ENCODE measurements around the gene SPATA13.
"Not testable (repeated sequence)": the region's sequence is repeated elsewhere in the genome, so short reads cannot be mapped to it uniquely, and the experiment has no call there.

SPATA13 gene

DNA sequence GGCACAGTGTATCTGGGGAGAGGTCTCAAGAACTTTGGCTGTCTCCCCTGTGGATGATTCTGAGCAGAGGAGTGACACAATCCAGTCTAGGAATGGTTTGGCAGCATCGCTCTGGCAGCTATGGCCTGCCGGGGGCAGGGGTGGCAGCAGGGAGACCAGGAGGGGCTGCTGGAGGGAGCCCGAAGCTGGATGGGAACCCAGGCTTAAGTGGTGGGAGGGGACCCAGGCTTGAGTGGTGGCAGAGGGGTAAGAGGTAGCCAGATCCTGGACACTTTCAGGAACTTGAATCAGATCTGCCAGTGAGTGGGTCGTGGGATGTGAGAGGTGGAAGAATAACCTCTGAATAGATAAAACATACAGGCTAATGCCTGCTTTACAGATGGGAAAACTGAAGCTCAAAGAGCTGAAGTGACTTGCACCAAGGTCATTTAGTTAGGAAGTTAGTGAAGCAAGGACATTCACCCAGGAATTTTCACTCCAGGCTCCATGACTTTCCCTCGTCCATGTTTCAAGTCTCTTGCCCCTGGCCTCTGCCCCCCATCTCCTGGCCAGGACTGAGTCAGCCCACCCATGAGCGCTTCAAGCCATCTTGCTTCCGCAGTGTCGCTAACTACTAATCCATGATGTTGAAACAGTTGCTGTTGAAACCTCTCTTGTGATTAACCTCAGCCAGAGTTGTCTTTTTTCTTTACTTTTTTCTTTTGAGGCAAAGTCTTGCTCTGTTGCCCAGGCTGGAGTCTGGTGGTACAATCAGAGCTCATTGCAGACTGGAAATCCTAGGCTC lies 119.0 kb downstream of the SPATA13 start:
- DNase-seq (ENCODE audit: low read depth): no peak

DNA sequence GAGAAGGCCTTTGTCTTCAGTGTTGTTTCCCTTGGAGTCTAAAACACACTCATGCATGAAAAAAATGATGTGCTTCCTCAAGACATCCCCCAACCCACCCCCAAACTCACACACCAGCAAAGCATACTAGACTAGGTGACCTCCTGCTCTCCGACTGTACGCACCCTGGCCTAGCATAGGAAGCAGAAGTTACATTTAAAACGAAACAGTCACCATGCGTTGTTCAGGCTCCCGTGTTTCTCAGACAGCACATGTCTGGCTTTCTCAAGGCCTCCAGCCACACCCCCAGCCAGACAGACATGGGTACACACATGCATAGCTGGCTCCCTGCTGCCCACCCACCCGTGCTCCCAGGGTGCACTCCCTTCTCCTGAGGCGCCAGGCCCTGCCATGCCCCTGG lies 120.2 kb downstream of the SPATA13 start:
- DNase-seq (ENCODE audit: low read depth): no peak

- DNase-seq (ENCODE audit: low read depth): no peak
Observed at GRCh38 chr13:24281188-24282008, 120.9 kb downstream of the SPATA13 start.

DNA sequence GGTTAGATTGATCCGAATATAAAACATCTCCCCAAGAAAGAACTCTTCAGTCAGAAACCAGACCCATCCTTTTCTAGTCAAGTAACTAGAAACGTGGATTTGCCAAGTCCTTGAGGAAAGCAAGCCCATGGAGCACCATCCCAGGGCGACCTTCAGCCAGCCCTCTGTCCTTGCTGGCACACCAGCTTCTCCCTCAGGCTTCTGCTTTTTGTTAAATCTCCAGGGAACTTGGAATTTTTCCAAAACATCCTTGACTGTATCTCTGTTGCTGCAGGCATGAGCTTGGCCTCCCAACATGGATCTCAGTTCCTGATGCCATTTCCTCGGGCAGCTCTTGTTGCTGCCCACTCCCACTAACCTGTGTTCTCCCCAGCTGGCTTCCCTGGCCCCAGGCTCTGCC lies 121.7 kb downstream of the SPATA13 start:
- no peak for DNase-seq (ENCODE audit: low read depth)

- no peak for DNase-seq (ENCODE audit: low read depth)
Observed at GRCh38 chr13:24284889-24285565, 124.5 kb downstream of the SPATA13 start.

GRCh38 chr13:24286624-24287023 lies 126.1 kb downstream of the SPATA13 start:
- DNase-seq (ENCODE audit: low read depth): no peak

DNA sequence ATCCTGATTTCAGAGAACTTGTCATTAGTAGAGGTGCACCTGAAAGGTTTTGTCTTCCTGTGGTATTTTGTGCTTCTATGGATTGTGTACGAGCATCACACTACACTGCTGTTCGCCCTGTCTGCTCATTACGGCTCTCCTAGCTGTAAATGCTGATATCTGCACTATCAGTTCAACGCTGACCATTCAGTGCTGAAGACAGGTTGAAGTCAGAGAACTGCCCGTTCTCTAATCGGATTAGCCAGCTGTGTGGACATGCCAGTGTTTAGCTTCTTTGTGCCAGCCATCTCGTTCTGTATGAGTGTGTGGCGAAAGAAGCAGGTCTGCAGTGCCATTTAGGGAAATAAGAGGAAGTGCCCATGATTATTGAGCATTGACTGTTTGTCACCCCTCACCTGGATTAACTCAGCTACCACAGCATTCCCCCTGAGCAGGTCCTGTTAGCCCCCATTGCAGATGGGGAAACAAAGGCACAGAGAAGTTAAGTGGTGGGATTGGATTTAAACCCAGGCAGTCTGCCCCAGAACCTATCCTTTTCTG lies 127.3 kb downstream of the SPATA13 start:
- DNase-seq (ENCODE audit: low read depth): no peak

GRCh38 chr13:24288870-24289269 lies 128.3 kb downstream of the SPATA13 start:
- no peak for DNase-seq (ENCODE audit: low read depth)

- DNase-seq (ENCODE audit: low read depth): no peak
Observed at GRCh38 chr13:24290280-24290932, 129.9 kb downstream of the SPATA13 start.

DNA sequence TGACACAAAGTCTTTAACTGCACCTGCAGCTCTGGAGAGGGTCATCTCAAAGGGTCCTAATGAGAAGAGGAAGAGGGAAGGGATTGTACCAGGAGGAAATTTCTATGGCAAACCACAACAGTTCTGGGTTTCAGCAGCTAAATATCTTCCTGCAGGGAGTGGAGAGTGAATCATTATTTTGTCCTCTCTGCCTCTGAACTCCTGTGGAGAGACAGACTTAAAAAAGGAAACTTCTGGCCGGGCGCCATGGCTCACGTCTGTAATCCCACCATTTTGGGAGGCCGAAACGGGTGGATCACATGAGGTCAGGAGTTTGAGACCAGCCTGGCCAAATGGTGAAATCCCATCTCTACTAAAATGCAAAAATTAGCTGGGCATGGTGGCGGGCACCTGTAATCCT lies 132.0 kb downstream of the SPATA13 start:
- DNase-seq (ENCODE audit: low read depth): no peak

GRCh38 chr13:24293746-24294145 lies 133.2 kb downstream of the SPATA13 start:
- no peak for DNase-seq (ENCODE audit: low read depth)

GRCh38 chr13:24299488-24300114 lies 139.1 kb downstream of the SPATA13 start:
- DNase-seq (ENCODE audit: low read depth): no peak

GRCh38 chr13:24301434-24301833 lies 140.9 kb downstream of the SPATA13 start:
- no peak for DNase-seq (ENCODE audit: low read depth)

DNA sequence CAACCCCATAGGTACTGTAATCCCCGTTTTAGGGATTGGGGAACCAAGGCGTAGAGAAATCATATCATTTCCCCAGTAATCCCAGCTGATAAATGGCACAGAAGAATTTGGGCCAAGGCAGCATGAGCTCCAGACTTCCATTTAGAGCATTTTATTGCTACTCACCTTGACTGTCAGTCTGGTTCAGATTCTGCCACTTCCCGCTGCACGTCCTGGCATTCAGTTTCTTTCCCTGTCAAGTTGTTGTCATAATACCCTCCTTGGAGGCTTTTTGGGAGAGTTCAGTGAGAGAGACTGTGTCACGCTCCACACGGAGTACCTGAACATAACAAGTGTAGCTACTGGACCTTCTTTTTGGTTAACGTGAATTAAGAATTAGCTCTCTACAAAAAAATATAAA lies 141.4 kb downstream of the SPATA13 start:
- no peak for DNase-seq (ENCODE audit: low read depth)

DNA sequence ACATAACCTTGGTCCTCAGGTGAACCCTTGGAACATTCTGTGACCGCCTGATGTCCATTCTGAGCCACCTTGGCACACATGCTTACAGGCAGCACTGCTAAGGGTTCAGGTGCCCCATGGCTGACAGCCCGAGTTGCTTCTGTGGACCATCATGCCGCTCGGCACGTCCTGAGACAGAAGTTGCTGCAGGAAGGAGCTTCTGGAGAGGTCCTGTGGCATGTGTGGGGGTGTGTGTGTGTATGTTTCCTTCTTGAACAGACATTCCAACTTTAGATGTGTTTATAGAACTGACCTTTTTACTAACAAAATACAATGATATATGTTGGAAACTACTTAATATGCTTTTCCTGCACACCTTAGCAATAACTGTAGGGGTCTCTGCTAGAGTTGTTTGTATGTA lies 144.1 kb downstream of the SPATA13 start:
- no peak for DNase-seq (ENCODE audit: low read depth)

DNA sequence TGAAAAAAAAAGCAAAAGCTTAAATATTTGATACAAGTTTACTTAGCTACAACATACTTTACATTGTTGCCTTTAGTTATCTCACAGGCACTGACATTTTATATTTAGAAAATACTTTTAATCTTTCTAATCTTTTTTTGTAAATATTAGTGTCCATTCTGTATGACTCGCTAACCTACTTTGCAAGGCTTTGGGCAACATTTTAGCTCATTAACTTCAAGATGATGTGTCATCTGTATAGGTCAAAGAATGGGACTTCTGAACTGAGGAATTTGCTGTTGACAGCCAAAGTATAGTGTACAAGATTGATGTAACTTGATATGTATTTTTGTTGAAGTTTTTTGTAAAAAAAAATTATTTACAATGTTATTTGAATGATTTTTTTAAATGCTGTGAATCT lies 146.1 kb downstream of the SPATA13 start:
- DNase-seq (ENCODE audit: low read depth): no peak

GRCh38 chr13:24307211-24308067 lies 146.9 kb downstream of the SPATA13 start:
- no peak for DNase-seq (ENCODE audit: low read depth)

- no peak for DNase-seq (ENCODE audit: low read depth)
Observed at GRCh38 chr13:24308068-24308445, 147.5 kb downstream of the SPATA13 start.

GRCh38 chr13:24308488-24309020 lies 148.0 kb downstream of the SPATA13 start:
- DNase-seq (ENCODE audit: low read depth): no peak

DNA sequence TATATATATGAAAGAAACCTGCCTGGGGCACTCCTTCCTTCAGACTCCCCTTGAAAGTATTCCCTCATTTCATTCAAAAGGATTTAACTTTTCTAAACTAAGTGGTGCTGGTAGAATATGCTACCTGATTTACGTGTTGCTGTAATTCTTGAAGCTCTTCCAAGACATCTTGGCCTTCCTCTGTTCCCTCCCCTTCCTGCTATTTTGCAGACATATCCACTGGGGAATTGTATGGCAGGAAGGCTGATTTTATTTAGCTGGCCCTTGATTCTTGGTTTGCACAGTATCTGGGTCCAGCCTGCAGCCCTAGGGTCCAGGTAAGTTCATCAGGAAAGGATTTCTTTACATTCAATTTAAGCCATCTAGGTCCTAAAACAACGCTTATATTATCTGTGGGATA lies 148.8 kb downstream of the SPATA13 start, which contains the start of gene C1QTNF9:
Gene C1QTNF9, plus strand, starts transcription at position 281 of the 400 bp plus-strand sequence. CDS start 6,424 bp downstream, outside the sequence.
- DNase-seq (ENCODE audit: low read depth): not testable (repeated sequence)
